ENCODE results near the gene EXOC4.

EXOC4 gene

DNA sequence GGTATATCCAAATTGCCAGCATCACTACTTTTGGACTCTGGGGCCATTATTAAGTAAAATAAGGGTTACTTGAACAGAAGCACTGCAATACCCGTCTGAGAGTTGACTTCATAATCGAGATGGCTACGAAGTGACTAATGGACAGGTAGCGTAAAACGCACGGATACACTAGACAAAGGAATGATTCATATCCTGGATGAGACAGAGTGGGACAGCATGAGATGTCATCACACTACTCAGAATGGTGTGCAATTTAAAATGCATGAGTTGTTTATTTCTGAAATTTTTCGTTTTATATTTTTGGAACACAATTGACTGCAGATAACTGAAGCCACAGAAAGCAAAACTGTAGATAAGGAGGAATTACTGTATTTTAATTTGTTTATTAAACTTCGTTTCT lies 452.7 kb downstream of the EXOC4 start:
- no peak for DNase-seq (ENCODE audit: low read depth)

DNA sequence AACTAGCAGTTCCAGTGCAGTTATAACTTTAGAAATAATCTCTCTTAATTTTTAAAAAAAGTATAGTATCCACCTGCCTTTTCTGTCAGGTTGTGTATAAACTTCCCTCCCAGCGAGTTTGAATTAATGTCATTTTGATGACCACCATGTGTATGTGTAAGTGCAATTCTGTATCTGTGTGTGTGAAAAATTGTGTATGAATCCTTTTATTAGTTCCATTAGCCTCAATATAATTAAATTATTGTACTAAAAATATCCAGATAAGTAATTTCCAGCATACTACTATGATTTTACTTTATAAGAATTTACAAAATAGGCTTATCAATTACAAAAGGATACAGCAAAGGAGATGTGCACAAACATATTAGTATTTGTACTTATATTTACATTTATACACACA lies 453.1 kb downstream of the EXOC4 start:
- no peak for DNase-seq (ENCODE audit: low read depth)

DNA sequence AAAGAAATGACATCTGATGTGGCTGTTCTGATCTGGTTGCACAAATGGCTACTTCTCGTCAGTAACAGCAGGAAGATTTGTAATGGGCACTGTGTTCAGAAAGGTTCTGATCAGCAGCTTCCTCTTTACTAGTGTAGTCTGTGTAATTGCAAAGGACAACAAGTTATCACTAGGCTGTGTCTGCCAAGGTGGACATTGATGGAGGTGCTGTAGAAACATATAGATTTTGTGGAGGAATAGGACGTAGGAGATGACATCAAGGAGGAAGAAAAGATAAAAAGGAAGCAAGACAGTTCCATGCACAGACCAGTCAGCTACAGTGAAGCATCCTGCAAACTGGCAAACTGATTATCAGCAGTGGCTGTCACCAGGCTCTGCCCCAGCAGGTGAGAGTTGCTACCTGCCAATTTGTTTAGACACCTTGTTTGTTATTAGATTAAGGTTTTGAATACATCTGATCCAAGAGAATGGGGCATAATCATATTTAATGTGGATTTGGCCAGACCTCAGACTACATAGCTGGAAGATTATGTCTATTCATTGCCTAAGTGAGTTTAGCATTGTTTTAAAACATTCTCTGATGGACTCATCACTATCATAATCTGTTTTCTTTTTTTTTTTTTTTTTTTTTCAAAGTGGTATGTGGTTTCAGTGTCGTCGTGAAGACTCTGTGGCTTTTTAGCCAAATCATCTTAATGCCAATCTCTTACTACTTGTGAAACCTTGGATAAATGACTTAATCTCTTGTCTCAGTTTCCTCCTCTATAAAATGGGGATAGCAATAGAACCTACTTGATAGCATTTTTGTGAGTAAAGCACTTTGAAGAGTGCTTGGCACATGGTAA lies 456.4 kb downstream of the EXOC4 start:
- DNase-seq (ENCODE audit: low read depth): no peak

DNA sequence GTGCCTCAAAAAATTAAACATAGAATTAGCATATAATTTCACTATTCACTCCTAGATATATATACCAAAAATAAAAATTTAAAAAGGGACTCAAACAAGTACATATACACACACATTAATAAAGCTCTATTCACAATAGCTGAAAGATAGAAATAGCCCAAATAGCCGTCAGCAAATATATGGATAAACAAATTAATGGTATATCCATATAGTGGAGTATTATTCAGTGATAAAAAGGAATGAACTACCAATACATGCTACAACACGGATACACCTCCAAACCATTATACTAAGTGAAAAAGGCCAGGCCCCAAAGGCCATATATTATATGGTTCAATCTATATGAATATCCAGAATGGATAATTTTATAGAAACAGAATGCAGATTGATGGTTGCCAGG lies 459.7 kb downstream of the EXOC4 start:
- no peak for DNase-seq (ENCODE audit: low read depth)

DNA sequence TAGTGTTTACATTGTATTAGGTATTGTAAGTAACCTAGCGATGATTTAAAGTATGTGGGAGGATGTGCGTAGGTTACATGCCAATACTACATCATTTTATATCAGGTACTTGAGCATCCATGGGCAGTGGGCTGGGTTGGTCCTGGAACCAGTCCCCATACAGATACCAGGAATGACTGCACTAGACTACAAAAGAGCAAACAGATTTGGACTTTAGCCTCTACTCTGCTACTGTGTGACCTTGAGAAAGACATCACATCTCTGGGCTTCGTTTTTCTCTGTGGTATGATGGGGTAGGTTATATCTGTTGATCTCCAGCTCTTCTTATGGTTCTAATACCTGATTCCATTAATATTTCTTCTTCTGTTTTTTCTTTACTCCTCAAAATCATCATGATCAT lies 461.8 kb downstream of the EXOC4 start:
- no peak for DNase-seq (ENCODE audit: low read depth)

DNA sequence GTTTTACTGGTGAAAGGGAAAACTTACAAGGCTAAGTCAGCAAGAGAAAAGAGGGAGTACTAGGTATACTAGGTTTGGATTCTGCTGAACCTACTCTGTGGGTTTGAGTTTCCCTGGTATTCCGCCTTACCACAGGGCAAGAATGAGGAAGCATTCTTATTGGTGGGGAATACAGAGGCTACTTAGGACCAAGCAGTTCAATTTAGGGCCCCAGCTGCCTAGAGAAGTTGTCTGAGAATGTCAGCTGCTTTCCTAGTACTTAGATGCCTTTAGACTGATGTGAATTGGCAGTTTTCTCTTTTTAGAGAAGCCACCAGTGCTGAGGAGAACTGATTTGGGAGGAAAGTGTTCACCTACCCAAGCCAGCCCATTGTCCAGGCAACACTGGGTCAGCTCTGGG lies 465.3 kb downstream of the EXOC4 start:
- DNase-seq (ENCODE audit: low read depth): no peak

DNA sequence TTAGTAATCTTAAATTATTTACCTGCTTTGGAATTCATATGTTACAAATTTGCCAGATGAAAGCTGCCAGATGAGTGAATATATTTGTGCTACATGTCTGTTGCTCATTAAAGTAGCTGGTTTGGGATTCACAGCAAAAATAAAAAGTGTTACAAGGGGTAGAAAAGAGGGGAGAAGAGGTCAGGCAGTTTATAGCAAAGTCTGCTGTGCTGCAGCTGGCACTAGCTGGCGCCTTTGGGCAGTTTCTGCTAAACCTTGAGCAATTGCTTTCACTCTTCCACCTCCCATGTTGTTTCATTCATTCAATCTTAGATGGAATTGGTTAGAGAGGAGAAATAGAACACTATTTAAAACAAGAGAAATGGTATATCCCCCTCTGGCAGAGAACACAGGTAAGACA lies 470.2 kb downstream of the EXOC4 start:
- no peak for DNase-seq (ENCODE audit: low read depth)

DNA sequence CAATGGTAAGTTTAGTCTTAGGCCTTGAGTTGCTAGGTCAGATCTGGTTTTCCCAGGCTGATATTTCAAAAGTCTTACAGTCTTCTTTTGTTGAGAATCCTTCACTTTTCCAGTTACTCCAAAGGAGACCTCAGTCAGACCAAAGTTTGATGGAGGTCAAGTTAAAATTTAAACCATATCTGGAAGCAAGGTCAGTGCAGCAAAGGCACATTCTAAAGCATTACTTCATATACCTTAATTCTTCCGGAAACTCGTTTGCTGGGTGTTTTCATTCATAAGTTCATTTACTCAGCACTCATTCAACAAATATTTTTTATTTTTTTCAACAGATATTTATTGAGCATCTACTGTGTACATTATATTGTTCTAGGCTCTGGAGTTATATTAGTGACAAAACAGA lies 471.3 kb downstream of the EXOC4 start:
- DNase-seq (ENCODE audit: low read depth): no peak

DNA sequence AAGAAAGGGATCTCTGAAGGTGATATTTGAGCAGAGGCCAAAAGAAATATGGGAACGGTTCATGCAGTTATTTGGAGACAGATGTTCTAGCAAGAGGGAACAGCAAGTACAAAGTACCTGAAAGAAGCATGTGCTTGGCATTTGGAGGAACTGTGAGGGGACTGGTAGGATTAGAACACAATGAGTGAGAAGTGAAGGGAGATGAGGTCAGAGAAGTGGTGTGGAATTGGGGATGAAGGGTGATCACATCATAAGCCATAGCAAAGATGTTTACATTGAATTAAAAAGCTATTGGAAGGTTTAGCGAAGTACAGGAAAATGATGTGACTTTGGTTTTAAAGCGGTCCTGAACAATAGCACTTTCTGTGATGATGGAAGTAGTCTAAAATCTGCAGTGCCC lies 471.8 kb downstream of the EXOC4 start:
- DNase-seq (ENCODE audit: low read depth): no peak

DNA sequence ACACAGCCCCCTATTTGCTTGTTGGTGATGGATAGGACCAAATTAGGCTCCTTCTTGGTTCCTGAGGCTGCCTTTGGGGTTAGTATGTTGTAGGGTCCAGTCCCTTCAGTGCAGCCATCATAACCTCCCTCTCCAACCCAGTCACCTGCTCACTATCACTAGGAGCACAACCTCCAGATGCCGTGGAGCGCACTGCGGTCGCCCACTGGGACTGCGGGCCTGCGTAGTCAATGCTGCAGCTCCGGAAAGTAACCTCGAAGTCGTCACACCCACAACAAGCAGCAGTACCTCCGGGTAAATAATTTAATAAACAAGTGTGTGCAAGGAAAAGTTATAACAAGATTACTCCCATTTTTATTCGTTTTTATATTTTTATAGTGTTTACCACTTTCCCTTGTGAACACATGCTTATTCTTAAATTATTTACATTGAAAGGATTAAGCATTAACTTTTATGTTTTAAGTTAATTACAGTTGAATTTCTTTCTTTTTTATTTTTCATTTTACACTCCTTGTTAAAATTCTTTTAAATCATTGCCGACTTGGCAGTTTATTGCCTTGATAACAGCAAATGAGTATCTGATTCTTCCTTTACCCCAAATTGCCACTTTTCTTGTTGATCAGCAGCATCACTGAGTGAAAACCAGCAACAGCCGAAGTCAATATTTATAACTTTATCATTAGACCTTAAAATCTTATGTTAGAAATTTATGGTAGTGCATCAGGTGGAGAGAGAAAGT lies 474.8 kb downstream of the EXOC4 start:
- DNase-seq (ENCODE audit: low read depth): no peak

DNA sequence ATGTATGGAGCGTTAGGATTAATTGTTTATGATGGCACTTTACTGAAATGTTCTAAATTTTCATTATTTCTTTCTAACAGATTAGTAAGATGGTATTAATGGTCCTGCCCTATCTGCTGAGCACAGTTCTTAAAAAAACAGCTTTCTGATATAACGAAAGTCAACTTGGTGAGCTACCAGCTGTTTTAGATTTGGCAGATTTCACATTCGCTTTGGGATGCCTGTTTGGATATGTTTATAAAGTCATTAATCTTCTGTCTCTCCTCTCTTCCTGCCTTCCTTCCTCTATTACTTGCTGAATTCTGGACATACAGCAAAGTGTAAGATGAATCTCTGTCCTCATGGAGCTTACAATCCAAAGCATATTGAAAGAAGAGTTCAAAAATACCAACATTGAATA lies 477.5 kb downstream of the EXOC4 start:
- DNase-seq (ENCODE audit: low read depth): no peak

DNA sequence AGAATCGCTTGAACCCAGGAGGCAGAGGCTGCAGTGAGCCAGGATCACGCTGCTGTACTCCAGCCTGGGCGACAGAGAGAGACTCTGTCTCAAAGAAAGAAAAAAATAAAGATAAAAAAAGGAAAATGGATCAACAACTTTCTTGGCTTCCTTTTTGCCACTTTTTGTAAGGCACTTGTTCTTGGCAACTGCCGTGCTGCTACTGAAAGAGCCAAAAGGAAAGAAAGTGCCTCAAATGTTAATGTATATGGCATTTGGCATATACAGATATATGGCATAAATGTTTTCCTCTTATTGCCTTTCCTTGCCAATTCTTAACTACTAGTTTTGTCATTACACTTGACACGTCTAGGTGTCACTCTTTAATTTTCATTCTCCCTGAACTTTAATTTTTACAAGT lies 480.5 kb downstream of the EXOC4 start:
- DNase-seq (ENCODE audit: low read depth): no peak

DNA sequence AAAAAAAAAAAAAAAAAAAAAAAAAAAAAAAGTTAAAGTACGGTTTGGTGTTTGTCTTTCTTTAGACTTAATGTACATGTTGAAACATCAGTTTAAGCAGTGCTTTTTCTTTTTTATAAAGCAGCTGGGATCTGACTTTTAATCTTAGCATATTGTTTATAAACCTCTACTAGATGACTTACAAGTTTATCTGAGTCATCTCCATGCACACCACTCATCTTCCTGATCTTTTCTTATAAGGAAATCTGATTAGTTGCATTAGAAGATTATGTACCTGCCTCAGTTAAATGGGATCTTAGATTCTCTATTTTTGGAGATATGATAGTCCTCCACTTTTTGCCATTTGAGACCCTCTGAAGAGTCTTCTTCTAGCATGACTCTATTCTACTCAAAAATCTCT lies 482.3 kb downstream of the EXOC4 start:
- DNase-seq (ENCODE audit: low read depth): no peak

DNA sequence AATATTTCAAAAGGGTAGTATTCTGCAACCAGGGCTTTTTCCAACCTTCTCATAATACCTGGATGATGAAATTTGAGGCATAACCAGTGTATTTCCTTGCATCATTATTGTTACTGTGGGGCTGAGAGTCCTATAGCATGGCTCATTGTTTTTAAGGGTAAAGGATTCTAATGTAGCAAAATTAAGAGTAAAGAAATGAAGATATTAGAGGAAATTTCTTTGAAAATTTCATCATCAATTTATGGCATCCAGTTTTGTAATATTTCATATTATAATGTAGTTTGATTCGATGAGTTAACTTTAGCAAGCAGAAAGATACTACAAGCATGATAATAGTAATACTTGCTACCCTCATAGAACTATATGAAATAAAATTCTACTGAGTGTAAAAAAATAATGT lies 486.9 kb downstream of the EXOC4 start:
- DNase-seq (ENCODE audit: low read depth): no peak

DNA sequence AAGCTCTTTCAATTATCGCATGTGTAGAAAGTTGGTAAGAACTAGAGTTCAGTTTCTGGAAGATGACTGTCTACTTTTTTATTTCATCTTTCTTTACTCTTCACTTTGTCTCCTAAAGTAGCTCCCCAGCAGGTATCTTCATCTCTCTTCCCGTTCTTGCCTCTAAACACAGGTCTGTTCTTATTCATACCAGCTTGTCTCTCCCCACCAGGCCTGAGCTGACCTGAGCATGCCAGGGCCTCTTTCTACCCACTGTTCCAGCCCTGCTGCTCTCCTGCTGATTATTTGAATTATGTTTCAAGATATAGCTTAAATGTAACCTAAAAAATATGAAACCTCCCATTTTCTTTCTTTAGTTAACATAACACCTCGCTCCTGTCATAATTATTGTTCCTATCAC lies 488.2 kb downstream of the EXOC4 start:
- DNase-seq (ENCODE audit: low read depth): no peak

DNA sequence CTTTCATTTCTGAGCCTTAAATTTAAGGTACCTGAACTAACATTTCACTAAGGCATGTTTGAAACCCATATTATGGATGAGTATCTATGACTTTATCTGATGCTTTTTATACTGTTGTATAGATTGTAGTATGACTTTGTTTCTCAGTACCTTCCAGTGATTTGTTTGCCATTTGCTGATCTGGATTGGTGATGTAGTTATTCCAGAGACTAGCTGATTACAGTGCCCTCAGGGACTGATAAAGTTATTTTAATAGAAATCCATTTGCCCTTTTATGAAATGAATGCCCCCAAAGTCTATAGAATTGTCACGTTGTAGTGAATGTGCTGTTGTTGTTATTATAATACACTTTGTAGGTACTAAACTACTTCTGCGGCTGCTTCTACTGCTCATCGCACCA lies 488.8 kb downstream of the EXOC4 start:
- DNase-seq (ENCODE audit: low read depth): no peak

DNA sequence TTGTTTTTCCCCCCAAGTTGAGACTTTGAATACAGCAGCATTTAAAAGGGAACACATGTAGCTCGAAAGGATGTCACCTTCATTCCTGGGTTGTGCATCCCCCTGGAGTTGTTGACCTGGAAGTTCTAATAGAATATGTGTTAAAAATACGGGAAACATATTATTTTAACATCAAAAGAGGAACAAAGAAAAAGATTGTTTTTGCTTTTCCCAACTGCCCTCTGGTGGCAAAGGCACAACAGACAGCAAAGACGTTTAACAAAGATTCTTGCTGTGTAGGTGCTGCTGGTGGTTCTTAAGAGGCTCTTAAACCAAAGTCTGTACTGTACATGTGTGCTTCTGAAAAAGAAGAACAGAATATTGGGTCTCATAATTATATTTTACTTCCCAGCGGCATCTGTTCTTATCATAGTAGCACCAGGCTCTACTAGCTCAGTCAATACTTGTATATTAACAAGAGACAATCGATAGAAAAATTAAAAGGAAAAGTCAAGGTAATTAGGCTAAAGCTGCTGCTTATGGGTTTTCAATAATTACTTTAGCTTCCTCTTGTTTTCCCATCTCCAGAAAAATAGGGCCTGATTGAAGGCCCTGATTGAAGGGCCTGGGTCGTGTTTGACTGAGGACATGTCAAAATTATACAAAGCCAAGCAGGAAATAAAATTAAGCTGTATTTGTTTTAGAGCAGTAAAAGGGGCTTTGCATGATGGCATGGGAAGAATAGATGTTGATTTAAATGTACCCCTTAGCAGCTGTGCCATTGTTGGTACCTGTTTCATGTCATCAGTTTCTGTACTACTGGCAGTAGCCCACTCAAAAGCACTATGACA lies 490.0 kb downstream of the EXOC4 start:
- no peak for DNase-seq (ENCODE audit: low read depth)

DNA sequence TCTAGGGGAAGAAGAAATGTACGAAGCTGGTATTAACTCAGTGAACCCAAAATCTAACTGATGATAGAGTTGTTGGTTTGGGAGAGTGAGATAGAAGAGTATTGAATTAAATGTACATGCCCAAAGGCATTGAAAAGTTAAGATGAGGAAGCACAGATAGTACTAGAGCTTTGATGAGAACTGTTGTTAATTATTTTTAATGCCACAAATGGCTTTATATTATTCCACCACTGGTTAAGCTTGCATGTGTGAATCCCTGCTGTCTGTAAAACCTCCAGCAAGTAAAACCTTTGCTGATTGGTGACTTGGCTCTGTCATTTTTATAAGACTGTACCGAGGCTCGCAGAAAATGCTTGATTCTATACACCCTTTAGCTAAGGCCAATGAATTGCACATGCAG lies 491.6 kb downstream of the EXOC4 start:
- DNase-seq (ENCODE audit: low read depth): no peak

DNA sequence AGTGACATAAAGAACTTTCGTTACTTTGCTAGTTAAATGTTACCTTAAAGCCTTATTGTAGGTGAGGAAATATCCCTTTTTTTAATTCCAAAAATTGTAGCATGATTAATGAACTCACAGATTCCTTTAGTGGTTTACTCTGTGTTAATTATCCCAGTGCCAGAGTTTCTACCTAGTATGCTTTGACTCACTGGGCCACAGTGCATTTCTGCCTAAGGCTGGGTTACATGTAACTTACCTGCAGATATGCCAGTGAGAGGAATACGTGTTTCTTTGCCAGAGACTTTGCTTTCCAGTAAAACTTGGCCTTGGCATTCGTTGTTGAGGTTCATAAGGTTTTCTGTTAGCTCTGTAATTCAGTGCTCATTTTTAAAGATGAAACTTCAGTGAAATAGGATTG lies 493.4 kb downstream of the EXOC4 start:
- DNase-seq (ENCODE audit: low read depth): no peak

DNA sequence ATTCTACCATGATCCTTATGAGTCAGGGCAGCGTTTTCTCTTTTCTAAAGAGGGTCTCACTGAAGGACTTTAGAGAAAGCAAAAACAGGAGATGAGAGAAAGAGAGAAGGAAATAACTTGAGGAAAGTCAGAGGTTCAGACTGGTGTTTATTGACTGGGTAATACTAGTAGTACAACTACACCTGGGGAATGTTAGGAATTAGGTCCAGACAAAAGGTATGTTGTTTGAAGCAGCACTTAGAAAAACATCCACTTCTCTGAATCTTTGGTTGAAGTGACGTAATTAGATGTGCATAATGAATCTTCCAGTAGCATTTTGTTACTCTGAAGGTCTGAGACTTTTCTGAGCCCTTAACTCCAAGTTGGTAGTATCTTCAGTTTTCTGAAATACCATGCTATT lies 494.0 kb downstream of the EXOC4 start:
- no peak for DNase-seq (ENCODE audit: low read depth)

DNA sequence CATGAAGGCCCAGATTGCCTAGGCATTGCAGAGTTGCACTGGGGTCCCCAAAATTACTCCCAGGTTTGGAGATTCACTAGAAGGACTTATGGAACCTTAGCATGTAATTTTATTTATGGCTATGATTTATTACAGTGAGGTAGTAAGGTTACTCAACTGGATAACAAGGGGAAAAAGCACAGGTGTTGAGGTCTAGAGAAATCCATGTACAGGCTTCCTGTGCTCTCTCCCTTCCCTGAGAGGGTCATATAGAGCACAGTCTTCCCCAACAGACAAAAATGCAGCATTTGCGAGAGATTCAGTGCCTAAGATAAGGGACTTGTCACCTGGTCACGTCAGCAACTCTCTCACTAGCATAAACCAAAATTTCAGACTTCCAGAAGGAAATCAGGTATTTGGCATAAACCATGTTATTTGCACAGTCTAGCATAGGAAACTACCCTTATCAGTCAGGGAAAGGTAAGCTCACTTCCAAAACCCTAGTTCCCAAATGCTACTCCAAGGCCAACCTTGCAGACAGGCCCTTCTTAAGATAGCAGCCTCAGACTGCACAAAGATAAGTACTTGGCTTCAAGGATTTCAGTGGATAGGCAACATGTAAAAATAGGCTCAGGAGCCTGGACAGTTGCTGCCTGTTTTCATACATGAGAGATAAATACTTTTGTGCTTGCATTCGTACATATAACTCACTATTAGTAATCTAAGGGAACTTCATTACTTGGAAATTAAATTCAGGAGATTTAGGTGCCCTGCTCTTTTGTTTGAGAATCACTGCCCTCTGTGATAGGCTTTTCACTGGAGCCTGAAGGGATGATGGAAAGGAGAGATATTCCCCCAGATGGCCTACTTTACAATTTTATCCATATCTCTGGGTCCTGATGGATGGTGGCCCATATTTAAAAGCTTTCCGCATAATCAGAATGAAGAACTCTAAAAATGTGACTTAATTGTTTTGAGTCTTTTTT lies 495.8 kb downstream of the EXOC4 start:
- DNase-seq (ENCODE audit: low read depth): no peak

DNA sequence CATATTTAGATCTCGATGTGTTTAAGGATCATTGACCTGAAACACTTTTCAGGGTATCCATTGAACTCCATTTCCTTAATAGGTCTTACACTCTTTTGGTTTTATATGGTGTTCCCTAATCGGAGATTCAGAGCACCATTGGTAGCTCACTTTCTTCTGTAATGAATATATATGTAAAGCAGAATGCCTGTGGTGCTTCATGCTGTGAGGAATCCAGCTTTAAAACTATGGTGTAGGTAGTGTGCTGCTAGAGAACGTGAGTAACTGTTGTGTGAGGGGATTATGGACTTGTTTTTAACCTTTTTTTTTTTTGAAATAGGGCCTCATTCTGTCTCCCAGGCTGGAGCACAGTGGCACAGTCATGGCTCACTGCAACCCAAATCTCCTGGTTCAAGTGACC lies 497.4 kb downstream of the EXOC4 start:
- no peak for DNase-seq (ENCODE audit: low read depth)

Measured in HS-27A (cell line).